ENCODE results near the gene KLHDC3. TPM values are rescaled to one million over a fixed set of nuclear protein-coding genes. Genes with fewer than 3 reads are reported as not detected.

KLHDC3 gene
- total and polyA plus RNA-seq, 2 of the 13 experiments (the other 11 are each of a cell fraction or from before 2014, with no cell fraction given), result 78.3 to 91.5 TPM

DNA sequence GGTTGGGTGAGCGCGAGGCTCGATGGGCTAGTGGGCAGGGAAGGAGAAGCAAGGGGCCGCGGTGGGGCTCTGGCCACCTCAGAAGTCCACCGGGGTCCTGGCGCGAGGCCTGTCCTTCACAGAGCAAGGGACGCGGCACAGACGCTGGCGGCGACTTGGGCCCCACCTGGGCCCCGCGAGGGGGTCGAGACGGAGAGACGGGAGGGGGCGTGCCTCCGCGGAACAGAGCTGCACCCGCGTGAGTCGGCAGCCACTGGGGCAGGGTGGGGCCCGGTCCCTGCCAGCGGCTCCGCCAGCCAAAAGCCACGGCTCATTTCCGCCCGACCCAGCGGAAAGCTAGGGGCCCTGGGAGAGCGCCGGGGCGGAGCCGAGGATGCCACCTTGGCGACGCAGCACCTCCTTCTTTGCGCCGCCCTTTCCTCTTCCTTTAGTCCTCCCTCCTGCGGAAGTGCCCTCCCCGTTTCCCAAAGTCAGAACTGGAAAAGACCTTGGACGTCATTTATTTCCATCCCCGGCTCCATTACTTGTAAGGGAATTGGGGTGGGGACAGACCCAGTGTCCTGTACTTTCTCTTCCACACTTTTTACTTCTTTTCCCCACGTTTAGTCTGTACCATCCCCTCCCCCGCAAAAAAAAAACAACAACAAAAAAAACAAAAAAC, 39.6 kb downstream of the KLHDC3 start, which contains the start of gene CUL7:
Gene CUL7, minus strand, starts transcription at position 307 of the 661 bp plus-strand sequence. CDS start 1,063 bp downstream, outside the sequence.
- 4% methylated on average over 27 of the region's 45 CpGs for WGBS (ENCODE audit: low lambda C conversion rate)
- Histone ChIP-seq H3K4me2 (ENCODE audit: low read depth, low read length) (peak within 1 kb of the TSS; percentile 91), H3K9ac (ENCODE audit: insufficient read depth, low read depth, low read length) (peak within 1 kb of the TSS; percentile 98), H4K20me1 (ENCODE audit: insufficient read depth, low read length) (no peaks in the 10 kb centered on the region), H3K27me3 (ENCODE audit: control insufficient read depth in 1 of 2, insufficient read depth in 2 of 2, low read length in 2 of 2) (no peaks in the 10 kb centered on the region; a peak in 1 of 5 replicates), H3K9me3 (ENCODE audit: low read length) (no peaks in the 10 kb centered on the region), H3K36me3 (replicated peaks in 1 of 2; ENCODE audit: control insufficient read depth in 1 of 2, insufficient read depth in 2 of 2, low read length in 2 of 2) (peaks cover 12 to 44% of the 10 kb centered on the region in 2 experiments), H3K4me3 (replicated peaks in 1 of 3; ENCODE audit: insufficient read depth in 1 of 3, low read depth in 2 of 3, low read length in 3 of 3) (peak within 1 kb of the TSS; percentile 75 to 96 (median 94)), H3K79me2 (ENCODE audit: insufficient read depth, low read length) (peaks cover 44% of the 10 kb centered on the region), H3K4me1 (ENCODE audit: insufficient read depth, low read length) (peaks cover 49% of the 10 kb centered on the region), H2AFZ (ENCODE audit: low read length) (no peak within 1 kb of the TSS), H3K27ac (ENCODE audit: extremely low read length, insufficient read depth, low read length) (peak within 1 kb of the TSS; percentile 84)
- intact Hi-C loops (cut with micrococcal nuclease; ENCODE audit: unreplicated experiment) (loop anchor here (5.0 kb wide), 1 partner anchor 41 kb away; the partner anchor contains the start of genes KLHDC3 and MEA1), in situ Hi-C loops (cut with HindIII; ENCODE audit: extremely low pct_ligation_motif_present, low pct_unique_long_range_greater_than_20kb) (no loop called here)
- ChIA-PET CTCF (ENCODE audit: low intra/inter-chr PET ratio, low total read pairs) (interaction anchor here (1.2 kb wide), 1 partner anchor 117 kb away, joined by 3 read pairs; no protein-coding TSS in a partner anchor), POLR2A (interaction anchor here (0.5 to 3.4 kb wide), 42 partner anchors 9 to 522 kb away, joined by 3 to 45 read pairs (median 5); partner anchors contain the start of genes BICRAL, CNPY3, CUL9 and GNMT)
- FAIRE-seq, result peak; percentile 96
- peak; percentile 95 for ATAC-seq
- peak; percentile 91 for DNase-seq (ENCODE audit: low spot score)
- no TSS peak for BruUV-seq (replicated peaks)
- TF ChIP-seq, protein P1, sequence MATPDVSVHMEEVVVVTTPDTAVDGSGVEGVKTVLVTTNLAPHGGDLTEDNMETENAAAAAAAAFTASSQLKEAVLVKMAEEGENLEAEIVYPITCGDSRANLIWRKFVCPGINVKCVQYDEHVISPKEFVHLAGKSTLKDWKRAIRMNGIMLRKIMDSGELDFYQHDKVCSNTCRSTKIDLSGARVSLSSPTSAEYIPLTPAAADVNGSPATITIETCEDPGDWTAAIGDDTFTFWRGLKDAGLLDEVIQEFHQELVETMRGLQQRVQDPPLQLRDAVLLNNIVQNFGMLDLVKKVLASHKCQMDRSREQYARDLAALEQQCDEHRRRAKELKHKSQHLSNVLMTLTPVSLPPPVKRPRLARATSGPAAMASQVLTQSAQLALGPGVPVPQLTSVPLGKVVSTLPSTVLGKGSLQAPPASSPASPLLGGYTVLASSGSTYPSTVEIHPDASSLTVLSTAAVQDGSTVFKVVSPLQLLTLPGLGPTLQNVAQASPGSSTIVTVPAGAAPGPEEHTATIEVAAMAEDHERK (CRISPR knock-in tag; IDR thresholded peaks at IDR 0.05; ENCODE audit: low read depth), result peak; percentile 69
- TF ChIP-seq RAD21 (CRISPR knock-in tag; IDR thresholded peaks at IDR 0.05) (peak; percentile 74), ZFP90 (CRISPR knock-in tag; IDR thresholded peaks at IDR 0.05; ENCODE audit: borderline replicate concordance) (no peak; the same call in 1 of the 2 replicates), ZNF253 (CRISPR knock-in tag; IDR thresholded peaks at IDR 0.05; ENCODE audit: borderline replicate concordance) (no peak), KAT2B (IDR thresholded peaks at IDR 0.05; ENCODE audit: borderline replicate concordance, low read depth, low read length) (no peak), ZNF256 (CRISPR knock-in tag; conservative IDR thresholded peaks at IDR 0.05) (no peak), ZNF83 (CRISPR knock-in tag; IDR thresholded peaks at IDR 0.05; ENCODE audit: borderline replicate concordance) (peak; percentile 51), TP53 (CRISPR knock-in tag; conservative IDR thresholded peaks at IDR 0.05) (no peak), ZNF629 (CRISPR knock-in tag; conservative IDR thresholded peaks at IDR 0.05) (no peak), ZFP36 (IDR thresholded peaks at IDR 0.05; ENCODE audit: borderline replicate concordance, low read depth, low read length, partially characterized antibody) (no peak), PCBP2 (optimal IDR thresholded peaks at IDR 0.05; ENCODE audit: low read depth, low read length, poor library complexity, severe bottlenecking) (no peak), TFE3 (CRISPR knock-in tag; IDR thresholded peaks at IDR 0.05) (peak; percentile 71; the same call in 1 of the 2 replicates), CREM (IDR thresholded peaks at IDR 0.05) (peak; percentile 76; the same call in 1 of the 2 replicates), CREM (CRISPR knock-in tag; IDR thresholded peaks at IDR 0.05) (no peak), MIXL1 (CRISPR knock-in tag; IDR thresholded peaks at IDR 0.05) (peak; percentile 68), ZKSCAN1 (IDR thresholded peaks at IDR 0.05; ENCODE audit: low read length) (no peak), GTF3A (CRISPR knock-in tag; conservative IDR thresholded peaks at IDR 0.05) (0 out of 2 replicates have a peak, but pooled peaks have one; percentile 89), CHD2 (IDR thresholded peaks at IDR 0.05; ENCODE audit: low read depth, low read length) (no peak)
- TF ChIP-seq, protein P2, sequence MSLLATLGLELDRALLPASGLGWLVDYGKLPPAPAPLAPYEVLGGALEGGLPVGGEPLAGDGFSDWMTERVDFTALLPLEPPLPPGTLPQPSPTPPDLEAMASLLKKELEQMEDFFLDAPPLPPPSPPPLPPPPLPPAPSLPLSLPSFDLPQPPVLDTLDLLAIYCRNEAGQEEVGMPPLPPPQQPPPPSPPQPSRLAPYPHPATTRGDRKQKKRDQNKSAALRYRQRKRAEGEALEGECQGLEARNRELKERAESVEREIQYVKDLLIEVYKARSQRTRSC (CRISPR knock-in tag; IDR thresholded peaks at IDR 0.05; ENCODE audit: low read depth), result 0 out of 2 replicates have a peak, but pooled peaks have one; percentile 85
- TF ChIP-seq, protein P3, sequence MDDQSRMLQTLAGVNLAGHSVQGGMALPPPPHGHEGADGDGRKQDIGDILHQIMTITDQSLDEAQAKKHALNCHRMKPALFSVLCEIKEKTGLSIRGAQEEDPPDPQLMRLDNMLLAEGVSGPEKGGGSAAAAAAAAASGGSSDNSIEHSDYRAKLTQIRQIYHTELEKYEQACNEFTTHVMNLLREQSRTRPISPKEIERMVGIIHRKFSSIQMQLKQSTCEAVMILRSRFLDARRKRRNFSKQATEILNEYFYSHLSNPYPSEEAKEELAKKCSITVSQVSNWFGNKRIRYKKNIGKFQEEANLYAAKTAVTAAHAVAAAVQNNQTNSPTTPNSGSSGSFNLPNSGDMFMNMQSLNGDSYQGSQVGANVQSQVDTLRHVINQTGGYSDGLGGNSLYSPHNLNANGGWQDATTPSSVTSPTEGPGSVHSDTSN (CRISPR knock-in tag; IDR thresholded peaks at IDR 0.05; ENCODE audit: borderline replicate concordance), result no peak
